KMS-11 (cell line): ENCODE measurements around the gene SPTSSA.
"Not testable (repeated sequence)": the region's sequence is repeated elsewhere in the genome, so short reads cannot be mapped to it uniquely, and the experiment has no call there.

ENCODE experiments used
- H2AFZ ChIP-seq: fragments of 200-600 bp; sonication (generic); 2 replicates; pipeline ENCODE4 v1.6.1; 2016; ENCODE audit warnings: antibody characterized with exemption, mixed run types, low read depth
- H3K27ac ChIP-seq: fragments of 200-600 bp; sonication (generic); 2 replicates; pipeline ENCODE4 v1.6.1; 2016; ENCODE audit warnings: mild to moderate bottlenecking, mixed run types
- H3K27me3 ChIP-seq: fragments of 200-600 bp; sonication (generic); 2 replicates; pipeline ENCODE4 v1.6.1; 2017; ENCODE audit warnings: mild to moderate bottlenecking, low read depth, mixed run types, moderate library complexity; ENCODE audit not compliant: insufficient read depth
- H3K36me3 ChIP-seq: fragments of 200-600 bp; sonication (generic); 2 replicates; pipeline ENCODE4 v1.6.1; 2017; ENCODE audit warnings: mild to moderate bottlenecking, mixed run types; ENCODE audit not compliant: insufficient read depth
- H3K4me1 ChIP-seq: fragments of 200-600 bp; sonication (generic); 2 replicates; pipeline ENCODE4 v1.6.1; 2016; ENCODE audit warnings: mild to moderate bottlenecking, low read depth, mixed run types; ENCODE audit not compliant: poor library complexity, severe bottlenecking
- H3K4me2 ChIP-seq: fragments of 200-600 bp; sonication (generic); 2 replicates; pipeline ENCODE4 v1.7.0; 2016; ENCODE audit warnings: mild to moderate bottlenecking, mixed run types
- H3K4me3 ChIP-seq: fragments of 200-600 bp; sonication (generic); IDR thresholded peaks from 2 replicates; pipeline ENCODE4 v1.6.1; 2017; ENCODE audit warnings: low read depth, low read length, mixed read lengths; ENCODE audit not compliant: insufficient read depth
- H3K79me2 ChIP-seq: fragments of 200-600 bp; sonication (generic); 2 replicates; pipeline ENCODE4 v1.6.1; 2016; ENCODE audit warnings: low read depth, mixed run types; ENCODE audit not compliant: insufficient read depth
- H3K9ac ChIP-seq: fragments of 200-600 bp; sonication (generic); 2 replicates; pipeline ENCODE4 v1.6.1; 2016; ENCODE audit warnings: mild to moderate bottlenecking, mixed run types
- H4K20me1 ChIP-seq: fragments of 200-600 bp; sonication (generic); 2 replicates; pipeline ENCODE4 v1.6.1; 2016; ENCODE audit warnings: mild to moderate bottlenecking, mixed run types; ENCODE audit not compliant: insufficient read depth
- TF ChIP-seq, protein P1 (sequence below): fragments of 200-600 bp; sonication (generic); conservative IDR thresholded peaks from 2 replicates; pipeline ENCODE4 v1.6.1; 2017; ENCODE audit warnings: low read depth, mild to moderate bottlenecking, antibody characterized with exemption, low read length, moderate library complexity, mixed read lengths

SPTSSA gene, protein sequence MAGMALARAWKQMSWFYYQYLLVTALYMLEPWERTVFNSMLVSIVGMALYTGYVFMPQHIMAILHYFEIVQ

DNA sequence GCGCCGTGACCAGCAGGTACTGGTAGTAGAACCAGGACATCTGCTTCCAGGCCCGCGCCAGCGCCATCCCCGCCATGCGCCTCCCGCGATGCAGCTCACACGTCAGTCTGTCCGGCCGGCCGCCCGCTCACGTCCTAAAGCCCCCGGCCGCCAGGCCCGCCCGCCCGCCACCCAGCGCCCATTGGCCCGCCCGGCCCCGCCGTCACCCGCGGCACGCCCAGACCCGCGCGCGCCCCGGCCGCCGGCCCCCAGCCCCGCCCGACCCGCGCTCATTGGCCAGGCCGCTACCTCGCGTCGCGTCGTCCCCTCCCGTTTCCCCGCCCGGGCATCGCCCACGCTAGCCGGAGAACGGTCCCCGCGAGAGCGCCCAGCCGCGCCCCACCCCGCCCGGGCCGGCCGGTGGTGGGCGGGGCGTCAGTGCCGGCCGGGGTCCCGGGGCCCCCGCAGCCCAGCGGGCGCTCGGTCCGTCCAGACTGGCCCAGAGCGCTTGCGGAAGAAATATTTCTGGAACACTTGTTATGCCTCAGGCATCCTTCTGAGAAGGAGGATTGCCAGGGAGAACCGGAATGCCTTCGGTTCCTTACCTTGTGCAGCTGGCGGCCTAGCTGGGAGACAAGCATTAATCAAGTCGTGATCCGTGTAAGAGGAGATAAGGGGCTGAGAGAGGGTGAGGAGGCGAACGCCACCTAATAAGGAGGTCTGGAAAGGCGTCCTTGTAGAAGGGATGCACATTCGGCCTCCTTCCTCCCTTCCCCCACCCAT, at the start of gene SPTSSA:
SPTSSA (minus strand) TSS at position 109 of the 762 bp plus-strand sequence; CDS start at position 76, 33 bp downstream.
- H3K4me1 ChIP-seq, result peaks cover 21% of the 10 kb centered on the region
- no peaks in the 10 kb centered on the region for H3K27me3 ChIP-seq
- H3K79me2 ChIP-seq, result peaks cover 30% of the 10 kb centered on the region
- H4K20me1 ChIP-seq, result no peaks in the 10 kb centered on the region
- H3K27ac ChIP-seq, result peak within 1 kb of the TSS; percentile 51; the same call in 1 of the 2 replicates
- peak within 1 kb of the TSS; percentile 46 for H3K4me3 ChIP-seq
- TF ChIP-seq, protein P1, sequence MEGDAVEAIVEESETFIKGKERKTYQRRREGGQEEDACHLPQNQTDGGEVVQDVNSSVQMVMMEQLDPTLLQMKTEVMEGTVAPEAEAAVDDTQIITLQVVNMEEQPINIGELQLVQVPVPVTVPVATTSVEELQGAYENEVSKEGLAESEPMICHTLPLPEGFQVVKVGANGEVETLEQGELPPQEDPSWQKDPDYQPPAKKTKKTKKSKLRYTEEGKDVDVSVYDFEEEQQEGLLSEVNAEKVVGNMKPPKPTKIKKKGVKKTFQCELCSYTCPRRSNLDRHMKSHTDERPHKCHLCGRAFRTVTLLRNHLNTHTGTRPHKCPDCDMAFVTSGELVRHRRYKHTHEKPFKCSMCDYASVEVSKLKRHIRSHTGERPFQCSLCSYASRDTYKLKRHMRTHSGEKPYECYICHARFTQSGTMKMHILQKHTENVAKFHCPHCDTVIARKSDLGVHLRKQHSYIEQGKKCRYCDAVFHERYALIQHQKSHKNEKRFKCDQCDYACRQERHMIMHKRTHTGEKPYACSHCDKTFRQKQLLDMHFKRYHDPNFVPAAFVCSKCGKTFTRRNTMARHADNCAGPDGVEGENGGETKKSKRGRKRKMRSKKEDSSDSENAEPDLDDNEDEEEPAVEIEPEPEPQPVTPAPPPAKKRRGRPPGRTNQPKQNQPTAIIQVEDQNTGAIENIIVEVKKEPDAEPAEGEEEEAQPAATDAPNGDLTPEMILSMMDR, result no peak
- H2AFZ ChIP-seq, result peak within 1 kb of the TSS; percentile 75
- H3K4me2 ChIP-seq, result peak within 1 kb of the TSS; percentile 79
- no peaks in the 10 kb centered on the region for H3K36me3 ChIP-seq
- peak within 1 kb of the TSS; percentile 73; the same call in 1 of the 2 replicates for H3K9ac ChIP-seq

DNA sequence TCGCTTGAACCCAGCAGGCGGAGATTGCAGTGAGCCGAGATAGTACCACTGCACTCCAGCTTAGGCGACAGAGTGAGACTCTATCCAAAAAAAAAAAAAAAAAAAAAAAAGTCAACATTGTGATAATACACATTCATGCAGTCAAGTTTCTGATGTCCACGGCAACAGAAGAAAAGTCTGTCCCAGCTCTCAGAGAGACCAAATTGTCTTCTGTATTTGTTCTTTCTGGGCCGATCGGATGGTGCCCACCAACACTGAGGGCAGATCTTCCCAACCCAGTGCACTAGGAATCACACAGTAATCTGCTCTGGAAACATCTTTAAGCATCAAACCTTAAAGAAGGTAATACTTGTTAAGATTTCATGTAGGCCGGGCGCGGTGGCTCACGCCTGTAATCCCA, 45.8 kb upstream of the SPTSSA start:
- no peak overlapping the region for H3K4me3 ChIP-seq
- no peaks in the 10 kb centered on the region for H4K20me1 ChIP-seq
- no peaks in the 10 kb centered on the region for H3K27me3 ChIP-seq
- H2AFZ ChIP-seq, result no peak overlapping the region
- TF ChIP-seq, protein P1, result no peak
- no peaks in the 10 kb centered on the region for H3K79me2 ChIP-seq
- no peaks in the 10 kb centered on the region for H3K36me3 ChIP-seq
- no peak overlapping the region for H3K27ac ChIP-seq
- H3K9ac ChIP-seq, result no peak overlapping the region
- no peaks in the 10 kb centered on the region for H3K4me1 ChIP-seq
- no peak overlapping the region for H3K4me2 ChIP-seq

DNA sequence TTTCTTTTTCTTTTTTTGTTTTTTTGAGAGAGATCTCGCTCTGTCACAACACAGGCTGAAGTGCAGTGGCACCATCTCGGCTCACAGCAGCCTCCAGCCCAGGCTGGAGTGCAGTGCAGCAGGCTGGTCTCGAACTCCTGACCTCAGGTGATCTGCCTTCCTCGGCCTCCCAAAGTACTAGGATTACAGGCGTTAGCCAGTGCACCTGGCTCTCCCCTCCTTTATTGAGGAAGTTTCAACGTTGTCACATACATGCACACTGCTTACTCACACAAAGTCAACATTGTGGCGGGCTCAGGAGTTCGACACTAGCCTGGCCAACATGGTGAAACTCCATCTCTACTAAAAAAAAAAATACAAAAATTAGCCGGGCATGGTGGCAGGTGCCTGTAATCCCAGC, 45.4 kb upstream of the SPTSSA start:
- Histone ChIP-seq H3K79me2 (no peaks in the 10 kb centered on the region), H4K20me1 (no peaks in the 10 kb centered on the region), H2AFZ (no peak overlapping the region), H3K27ac (no peak overlapping the region), H3K36me3 (no peaks in the 10 kb centered on the region), H3K9ac (no peak overlapping the region), H3K4me1 (no peaks in the 10 kb centered on the region), H3K27me3 (no peaks in the 10 kb centered on the region), H3K4me2 (no peak overlapping the region), H3K4me3 (no peak overlapping the region)
- TF ChIP-seq, protein P1, result no peak

DNA sequence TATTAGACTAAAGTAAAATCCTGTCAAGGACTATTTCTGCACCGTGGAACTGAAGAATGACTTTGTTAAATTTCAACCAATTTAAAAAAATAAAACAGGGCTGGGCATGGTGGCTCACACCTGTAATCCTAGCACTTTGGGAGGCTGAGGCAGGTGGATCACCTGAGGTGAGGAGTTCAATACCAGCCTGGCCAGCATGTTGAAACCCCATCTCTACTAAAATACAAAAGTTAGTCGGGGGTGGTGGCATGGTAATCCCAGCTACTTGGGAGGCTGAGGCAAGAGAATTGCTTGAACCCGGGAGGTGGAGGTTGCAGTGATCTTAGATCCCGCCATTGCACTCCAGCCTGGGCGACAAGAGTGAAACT, 43.1 kb upstream of the SPTSSA start:
- H3K9ac ChIP-seq, result not testable (repeated sequence)

DNA sequence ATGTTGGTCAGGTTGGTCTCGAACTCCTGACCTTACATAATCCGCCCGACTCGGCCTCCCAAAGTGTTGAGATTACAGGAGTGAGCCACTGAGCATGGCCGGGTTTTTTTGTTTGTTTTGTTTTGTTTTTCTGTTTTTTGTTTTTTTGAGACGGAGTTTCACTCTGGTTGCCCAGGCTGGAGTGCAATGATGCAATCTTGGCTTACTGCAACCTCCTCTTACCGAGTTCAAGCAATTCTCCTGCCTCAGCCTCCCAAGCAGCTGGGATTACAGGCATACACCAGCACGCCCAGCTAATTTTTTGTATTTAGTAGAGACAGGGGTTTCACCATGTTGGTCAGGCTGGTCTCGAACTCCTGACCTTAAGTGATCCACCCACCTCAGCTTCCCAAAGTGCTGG, 42.0 kb upstream of the SPTSSA start:
- H3K79me2 ChIP-seq, H3K4me2 ChIP-seq, H3K4me1 ChIP-seq, H3K27me3 ChIP-seq, H3K27ac ChIP-seq, H3K4me3 ChIP-seq, H3K36me3 ChIP-seq, H2AFZ ChIP-seq, H4K20me1 ChIP-seq, H3K9ac ChIP-seq: not testable (repeated sequence)

More for the DNA sequence above, 43.1 kb upstream of the SPTSSA start:
- H3K27me3 ChIP-seq, H3K36me3 ChIP-seq, H4K20me1 ChIP-seq, H3K4me3 ChIP-seq, H3K4me2 ChIP-seq, H3K79me2 ChIP-seq, H3K27ac ChIP-seq, H3K4me1 ChIP-seq, H2AFZ ChIP-seq: not testable (repeated sequence)
